ENCODE measurements around the gene NISCH. TPM values are rescaled to one million over a fixed set of nuclear protein-coding genes. Genes with fewer than 3 reads are reported as not detected.
"Not testable (repeated sequence)": the region's sequence is repeated elsewhere in the genome, so short reads cannot be mapped to it uniquely, and the experiment has no call there.

Gene NISCH
- total RNA-seq, 1 experiment from 2014 or later: 8.1 TPM

DNA sequence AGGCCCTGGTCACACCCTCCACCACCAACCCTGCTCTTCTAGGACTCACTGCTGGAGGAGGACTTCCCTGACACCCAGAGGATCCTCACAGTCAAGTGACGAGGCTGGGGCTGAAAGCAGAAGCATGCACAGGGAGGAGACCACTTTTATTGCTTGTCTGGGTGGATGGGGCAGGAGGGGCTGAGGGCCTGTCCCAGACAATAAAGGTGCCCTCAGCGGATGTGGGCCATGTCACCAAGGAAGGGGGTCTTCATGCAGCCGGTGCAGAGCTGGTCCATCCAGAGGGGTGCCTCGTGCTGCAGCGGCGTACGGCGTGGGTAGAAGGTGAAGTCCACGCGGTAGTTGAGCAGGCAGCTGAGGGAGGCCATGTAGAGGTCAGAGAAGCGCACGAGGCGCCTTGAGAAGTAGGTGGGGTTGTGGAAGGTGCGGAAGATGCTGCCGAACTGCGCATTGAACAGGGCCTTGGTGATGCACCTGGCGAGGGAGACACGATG is 68.9 kb downstream of the NISCH start:
- peaks cover 8% of the 10 kb centered on the region for H3K36me3 ChIP-seq
- no peak for DNase-seq

DNA sequence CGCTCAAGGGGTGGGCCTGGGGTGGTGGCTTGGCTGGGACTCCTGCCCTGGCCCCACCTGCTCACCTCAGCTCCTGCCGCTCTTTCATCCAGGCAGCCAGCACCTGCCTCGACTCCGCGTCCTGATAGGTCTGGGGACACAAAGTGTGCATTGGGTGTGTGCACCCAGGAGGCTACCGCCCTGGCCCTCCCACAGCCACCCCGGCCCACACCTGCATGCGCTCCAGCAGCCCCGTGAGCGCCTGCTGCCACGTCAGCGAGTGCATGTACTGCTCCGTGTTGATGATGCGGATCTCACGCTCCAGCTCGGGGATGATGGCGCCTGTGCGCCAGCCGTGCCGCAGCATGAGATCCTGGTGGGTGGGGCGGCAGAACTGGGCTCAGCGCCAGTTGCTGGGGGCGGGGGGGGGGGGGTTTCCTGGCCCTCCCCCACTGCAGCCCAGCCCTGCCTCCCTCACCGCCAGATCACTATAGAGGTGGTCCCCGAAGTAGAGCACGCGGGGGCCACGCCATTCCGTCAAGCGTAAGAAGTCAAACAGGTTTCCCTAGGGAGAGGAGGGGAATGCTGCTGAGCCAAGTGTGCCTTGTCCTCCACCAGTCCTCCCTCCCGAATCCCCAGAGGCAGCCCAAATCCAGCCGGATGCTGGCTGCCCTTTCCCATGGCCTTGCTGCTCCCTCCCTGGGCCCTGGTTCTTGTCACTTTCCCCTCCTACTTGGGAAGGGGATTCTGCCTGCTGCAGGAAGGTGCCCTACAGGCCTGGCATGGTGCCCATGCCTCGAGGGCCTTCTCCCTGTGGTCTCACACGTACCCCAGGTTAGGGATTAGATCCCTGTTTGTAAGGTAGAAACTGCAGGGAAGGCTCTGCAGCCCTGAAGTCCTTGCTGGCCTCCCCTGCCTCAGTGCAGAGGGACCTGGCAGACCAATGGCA is 69.6 kb downstream of the NISCH start:
- DNase-seq: no peak
- no peaks in the 10 kb centered on the region for H3K9me3 ChIP-seq
- no peaks in the 10 kb centered on the region for H3K27me3 ChIP-seq
- peaks cover 8% of the 10 kb centered on the region for H3K36me3 ChIP-seq
- H3K4me3 ChIP-seq: no peak overlapping the region

More for the DNA sequence above, 68.9 kb downstream of the NISCH start:
- Histone ChIP-seq H3K27me3 (no peaks in the 10 kb centered on the region), H3K9me3 (no peaks in the 10 kb centered on the region), H3K4me3 (no peak overlapping the region)

DNA sequence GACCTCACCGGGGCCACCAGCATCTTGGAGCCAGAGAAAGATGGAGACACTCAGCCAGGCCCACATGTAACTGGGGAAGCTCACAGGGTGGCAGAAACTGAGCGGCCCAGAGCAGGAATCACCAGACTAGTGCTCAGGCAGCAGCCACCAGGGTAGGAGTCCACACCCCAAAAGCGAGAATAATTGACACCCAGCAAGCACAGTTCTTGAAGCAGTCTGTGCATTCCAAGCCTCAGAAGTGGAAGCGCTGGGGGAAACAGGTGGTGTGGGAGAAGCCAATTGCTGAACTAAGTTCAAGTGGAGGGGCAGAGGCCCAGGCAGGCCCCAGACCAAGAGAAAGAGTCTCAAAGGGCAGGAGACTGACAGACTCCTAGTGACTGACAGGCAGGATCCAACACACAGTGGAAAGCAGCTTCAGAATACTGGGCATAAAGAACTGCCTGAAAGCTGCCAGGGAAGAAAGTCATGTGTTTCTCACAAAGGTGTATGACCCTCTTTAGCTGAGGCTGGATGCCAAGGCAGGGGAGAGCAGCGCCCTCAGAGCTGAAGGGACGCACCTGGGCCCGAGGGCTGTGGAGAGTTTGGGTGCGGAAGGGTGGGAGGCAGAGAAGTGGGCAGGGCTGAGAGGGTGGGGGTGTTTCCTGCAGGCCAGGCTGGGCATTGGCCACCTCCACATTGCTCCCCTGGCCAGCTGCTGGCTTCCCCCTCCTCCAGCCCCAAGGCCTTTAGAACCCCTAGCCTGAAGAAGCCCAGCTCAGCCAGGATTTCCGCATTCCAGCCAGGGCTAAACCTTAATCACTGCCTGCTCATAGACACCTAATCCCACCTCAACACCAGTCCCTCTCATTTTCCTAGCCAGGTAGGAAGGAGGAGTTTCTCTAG is 70.5 kb downstream of the NISCH start:
- no peak overlapping the region for H3K4me3 ChIP-seq
- no peak for DNase-seq
- no peaks in the 10 kb centered on the region for H3K9me3 ChIP-seq
- H3K27me3 ChIP-seq: no peaks in the 10 kb centered on the region
- H3K36me3 ChIP-seq: peaks cover 8% of the 10 kb centered on the region

DNA sequence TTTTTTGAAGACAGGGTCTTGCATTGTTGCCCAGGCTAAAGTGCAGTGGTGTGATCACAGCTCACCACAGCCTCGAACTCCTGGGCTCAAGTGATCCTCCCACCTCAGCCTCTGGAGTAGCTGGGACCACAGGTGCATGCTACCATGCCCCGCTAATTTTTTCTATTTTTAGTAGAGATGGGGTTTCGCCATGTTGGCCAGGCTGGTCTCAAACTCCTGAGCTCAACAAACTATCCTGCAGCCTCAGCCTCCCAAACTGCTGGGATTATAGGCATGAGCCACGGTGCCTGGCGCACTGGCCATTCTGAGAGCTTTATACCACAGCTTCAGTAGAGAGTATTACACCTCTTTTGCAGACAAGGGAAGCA is 71.3 kb downstream of the NISCH start:
- H3K4me3 ChIP-seq, H3K27me3 ChIP-seq, DNase-seq, H3K36me3 ChIP-seq, H3K9me3 ChIP-seq: not testable (repeated sequence)

DNA sequence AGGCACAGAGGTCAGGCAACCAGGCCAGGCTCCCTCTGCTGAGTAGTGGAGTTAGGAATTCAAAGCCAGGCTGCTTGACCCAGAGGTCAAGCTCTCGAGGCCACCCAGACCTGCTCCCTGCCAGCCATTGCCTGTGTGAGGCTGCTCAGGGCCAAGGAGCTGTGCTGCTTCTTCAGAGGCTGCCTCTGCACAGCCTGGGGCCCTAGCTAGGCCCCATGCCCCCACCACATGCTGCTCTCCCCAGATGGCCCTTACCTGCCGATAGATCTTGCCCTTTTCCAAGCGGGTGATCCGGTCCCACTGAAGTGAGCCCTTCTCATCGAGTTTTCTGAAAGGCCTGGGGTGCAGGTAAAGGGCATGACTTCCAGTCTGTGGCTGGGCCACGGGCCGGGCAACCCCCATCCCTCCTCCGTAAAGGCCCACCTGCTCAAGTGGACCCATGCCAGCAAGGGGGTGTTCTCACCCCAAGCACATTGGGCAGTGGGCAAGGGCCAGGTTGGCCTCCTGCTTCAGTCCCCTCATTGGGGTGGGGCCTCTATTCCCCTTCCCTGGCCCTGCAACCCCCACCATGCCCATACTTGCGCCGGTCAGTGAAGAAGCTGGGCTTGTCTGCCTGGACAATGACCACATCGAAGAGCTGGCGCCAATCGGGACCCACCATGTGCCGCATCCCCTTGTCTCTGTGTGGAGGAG is 71.8 kb downstream of the NISCH start:
- no peak overlapping the region for H3K4me3 ChIP-seq
- peak; percentile 52 for DNase-seq
- no peaks in the 10 kb centered on the region for H3K27me3 ChIP-seq
- peaks cover 8% of the 10 kb centered on the region for H3K36me3 ChIP-seq
- H3K9me3 ChIP-seq: no peaks in the 10 kb centered on the region

DNA sequence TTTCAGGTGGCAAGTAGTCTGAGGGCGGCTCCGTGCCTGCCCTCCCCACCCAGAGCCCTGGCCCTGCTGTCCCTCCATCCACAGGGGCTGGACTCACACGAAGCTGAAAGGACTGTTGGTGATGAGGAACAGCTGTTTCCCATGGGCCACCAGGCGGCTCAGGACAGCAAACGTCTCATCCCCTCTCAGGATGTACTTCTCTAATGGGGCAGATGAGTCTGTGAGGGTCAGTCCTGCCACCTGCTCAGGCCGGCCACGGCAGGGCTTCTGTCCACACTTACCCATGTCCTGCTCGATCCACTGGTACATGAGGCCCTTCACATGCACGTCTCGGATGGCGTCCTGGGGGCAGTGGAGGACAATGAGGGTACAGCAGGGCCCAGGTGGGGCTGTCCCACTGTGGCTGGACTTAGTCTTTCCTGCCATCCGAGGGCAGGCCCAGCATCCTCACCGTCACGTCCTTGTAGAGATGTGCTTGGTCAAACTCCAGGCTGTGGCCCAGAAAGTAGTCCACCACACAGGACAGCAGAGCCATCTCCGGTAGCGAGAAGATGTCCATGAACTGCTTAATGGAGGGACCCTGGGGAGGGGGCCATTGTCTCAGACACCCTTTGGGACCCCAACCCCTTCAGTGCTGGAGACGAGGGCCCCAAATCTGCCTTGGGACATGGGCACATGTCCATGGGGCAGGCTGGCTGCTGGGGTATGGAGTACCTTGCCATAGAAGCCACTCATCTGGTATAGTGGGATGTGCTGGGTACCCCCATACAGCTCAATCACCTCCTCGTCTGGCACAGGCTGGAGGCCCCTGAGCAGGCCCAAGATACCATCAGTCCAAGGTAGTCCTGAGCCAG is 72.6 kb downstream of the NISCH start:
- DNase-seq: no peak
- H3K27me3 ChIP-seq: no peaks in the 10 kb centered on the region
- H3K36me3 ChIP-seq: peaks cover 8% of the 10 kb centered on the region
- H3K4me3 ChIP-seq: no peak overlapping the region
- H3K9me3 ChIP-seq: no peaks in the 10 kb centered on the region

DNA sequence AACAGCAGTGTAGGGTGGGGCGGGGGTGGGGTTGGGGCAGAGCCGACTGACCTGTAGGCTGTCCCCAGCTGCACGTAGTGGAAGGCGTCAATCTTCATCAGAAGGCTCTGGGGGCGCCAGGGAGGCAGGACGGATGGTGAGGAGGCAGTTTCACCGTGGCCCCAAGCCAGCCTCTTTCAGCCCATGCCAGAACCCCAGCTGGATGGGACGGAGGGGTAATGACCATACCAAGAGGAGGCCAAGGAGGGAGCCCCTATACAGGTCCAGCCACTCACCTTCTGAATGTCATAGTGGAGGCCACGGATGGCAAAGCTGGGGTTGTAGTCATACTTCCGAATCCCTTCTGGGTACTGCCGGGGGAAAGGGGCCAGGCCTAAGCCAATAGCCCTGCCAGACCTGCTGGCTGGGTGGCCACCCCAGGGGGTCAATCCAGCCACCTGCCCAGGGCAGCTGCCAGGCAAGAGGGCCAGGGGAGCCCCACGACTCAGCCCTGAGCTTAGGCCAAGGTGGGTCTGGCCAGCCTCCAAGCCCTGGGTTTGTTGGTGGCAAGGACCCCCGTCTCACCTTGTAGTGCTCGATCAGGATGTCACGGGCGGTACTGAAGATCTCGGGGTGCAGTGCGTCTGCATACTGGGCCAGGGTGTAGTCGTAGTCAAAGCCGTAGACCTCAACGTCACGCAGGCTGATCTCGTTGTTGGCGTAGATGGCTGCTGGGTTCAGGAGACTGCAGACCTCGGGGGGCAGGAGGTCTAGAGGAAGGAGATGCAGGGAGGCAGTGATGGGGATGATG is 73.4 kb downstream of the NISCH start:
- DNase-seq: no peak
- Histone ChIP-seq H3K4me3 (no peak overlapping the region), H3K36me3 (peaks cover 8% of the 10 kb centered on the region), H3K27me3 (no peaks in the 10 kb centered on the region), H3K9me3 (no peaks in the 10 kb centered on the region)

DNA sequence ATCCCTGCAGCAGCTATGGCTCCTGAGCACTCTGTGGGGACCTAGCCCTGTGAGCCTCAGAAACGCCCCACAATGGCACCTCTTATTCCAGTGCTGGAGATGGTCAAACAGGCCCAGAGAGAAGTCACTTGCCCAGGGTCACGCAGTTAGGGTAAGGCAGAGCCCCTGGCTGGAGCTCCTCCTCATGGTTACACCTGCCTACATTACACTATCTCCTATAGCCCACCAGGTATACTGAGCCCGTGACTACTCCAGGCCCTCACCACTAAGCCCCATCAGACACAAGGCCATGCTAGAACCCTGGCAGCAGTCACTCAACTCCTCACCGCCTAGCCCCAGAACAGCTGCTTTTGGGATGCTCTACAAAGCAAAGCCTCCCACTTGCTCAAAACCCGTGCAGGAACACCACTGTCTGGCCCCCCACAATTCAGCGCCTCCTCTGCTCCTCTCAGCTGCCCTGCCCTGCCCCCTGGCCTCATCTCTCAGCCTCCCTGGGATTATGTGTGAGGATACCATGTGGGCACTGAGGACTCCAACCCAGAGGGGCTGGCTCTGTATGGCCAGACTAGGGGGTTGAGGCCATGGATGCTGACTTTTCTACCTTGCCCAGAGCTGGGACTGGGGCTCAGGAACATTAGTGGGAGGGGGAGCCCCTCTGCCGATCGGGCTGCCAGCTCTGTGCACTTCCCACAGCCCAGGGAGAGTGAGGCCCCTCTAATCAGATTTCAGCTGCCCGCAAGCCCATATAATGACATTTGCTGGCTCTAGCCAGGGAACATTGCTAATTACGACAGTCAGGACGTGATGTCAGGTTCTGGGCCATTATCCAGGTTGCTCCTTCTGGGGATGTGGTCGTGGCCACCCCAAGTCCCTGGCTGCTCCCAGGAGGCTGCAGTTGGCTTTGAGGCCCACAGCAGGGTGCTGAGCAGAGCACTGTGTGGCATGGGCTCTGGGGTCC is 74.3 kb downstream of the NISCH start:
- DNase-seq: no peak
- H3K27me3 ChIP-seq: no peaks in the 10 kb centered on the region
- no peaks in the 10 kb centered on the region for H3K9me3 ChIP-seq
- H3K36me3 ChIP-seq: peaks cover 8% of the 10 kb centered on the region
- H3K4me3 ChIP-seq: no peak overlapping the region

DNA sequence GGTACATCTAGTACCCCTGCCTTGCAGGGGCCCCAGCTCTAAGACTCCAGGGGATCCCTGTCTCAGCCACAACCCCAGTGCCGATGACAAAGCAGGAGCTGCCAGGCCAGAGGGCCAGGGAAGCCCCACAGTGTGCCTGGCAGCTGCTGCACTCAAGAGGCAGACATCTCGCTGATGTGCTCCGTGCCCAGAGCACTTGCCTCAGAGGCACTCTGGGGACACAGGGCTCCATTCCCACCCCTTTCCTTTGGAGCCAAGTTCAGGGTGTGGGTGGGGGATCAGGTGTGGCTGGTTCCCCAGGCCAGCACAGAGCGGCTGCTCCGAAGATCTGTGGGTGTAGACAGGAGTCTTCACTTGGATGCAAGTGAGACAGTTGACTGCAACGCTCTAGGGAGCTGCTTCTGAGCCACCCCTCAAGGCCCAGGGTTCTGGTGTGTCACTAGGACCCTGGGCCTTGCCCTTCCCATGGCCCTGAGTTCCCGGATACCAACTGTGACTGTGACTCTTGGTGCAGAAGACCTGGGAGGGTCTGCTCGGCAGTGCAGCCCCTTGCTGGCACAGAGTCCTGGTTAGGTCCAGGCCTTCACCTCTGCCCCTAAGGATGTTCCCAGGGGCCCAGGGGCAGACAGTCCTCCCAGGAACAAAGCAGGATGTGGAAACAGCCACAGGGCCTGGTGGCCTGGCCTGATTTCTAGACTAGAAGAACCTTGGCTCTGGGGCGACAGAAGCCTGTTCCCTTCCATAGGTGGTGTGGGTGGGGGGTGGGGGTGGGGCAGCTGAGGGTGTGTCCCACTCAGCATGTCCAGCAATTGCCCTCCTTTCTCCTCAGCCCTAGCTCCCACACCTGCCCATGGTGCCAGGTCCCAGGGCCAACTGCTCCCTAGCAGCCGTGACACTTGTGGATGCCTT is 75.8 kb downstream of the NISCH start:
- peaks cover 8% of the 10 kb centered on the region for H3K36me3 ChIP-seq
- no peaks in the 10 kb centered on the region for H3K27me3 ChIP-seq
- no peak overlapping the region for H3K4me3 ChIP-seq
- no peaks in the 10 kb centered on the region for H3K9me3 ChIP-seq
- DNase-seq: no peak

DNA sequence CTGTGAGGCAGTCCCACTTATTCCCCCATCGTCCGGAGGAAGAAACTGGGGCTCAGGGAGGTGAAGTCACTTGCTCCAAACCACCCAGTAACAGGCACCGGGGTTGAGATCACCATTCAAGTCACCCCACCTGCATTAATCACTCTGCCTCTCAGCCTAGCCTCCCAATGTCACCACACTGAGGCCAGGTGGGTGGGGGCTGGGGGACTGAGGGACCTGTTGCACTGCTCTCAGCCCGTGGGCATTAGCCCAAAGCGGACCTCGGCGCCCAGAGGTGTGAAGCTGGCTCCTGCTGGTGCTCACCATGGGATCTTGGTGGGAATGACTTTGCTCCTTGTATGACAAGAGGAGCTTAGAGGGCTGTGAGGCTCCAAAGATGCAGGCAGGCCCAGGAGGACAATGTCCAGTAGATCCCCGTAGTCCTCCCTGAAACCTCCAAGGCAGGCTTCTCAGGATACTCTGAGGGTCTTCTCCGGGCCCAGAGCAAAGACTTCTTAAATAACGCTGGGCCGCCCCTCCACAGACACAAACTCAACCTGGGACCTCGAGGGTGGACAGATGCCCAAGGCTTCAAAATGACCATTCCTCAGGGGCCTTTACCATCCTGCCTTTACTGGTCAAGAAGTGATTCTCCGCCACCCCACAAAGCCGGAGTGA is 76.6 kb downstream of the NISCH start:
- H3K27me3 ChIP-seq: no peaks in the 10 kb centered on the region
- H3K36me3 ChIP-seq: peaks cover 8% of the 10 kb centered on the region
- no peak overlapping the region; the same call in 1 of the 2 replicates for H3K4me3 ChIP-seq
- DNase-seq: no peak
- H3K9me3 ChIP-seq: no peaks in the 10 kb centered on the region

DNA sequence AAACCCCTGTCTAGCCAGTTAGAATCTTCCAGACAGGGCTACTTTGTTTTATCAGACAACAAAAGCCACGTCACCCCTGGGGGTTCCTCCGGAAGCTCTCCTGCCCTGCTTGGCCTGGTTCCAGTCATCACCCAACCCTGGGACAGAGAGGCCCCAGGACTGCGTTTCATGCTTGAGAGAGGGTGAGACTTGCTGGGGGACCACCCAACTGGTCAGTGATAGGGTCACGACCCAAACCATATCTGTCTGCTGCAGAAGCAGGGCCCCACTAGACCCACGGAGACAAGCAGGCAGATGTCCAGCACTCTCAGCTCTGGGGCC is 77.1 kb downstream of the NISCH start:
- no peaks in the 10 kb centered on the region for H3K9me3 ChIP-seq
- peak overlapping the region; percentile 60 for H3K4me3 ChIP-seq
- peaks cover 8% of the 10 kb centered on the region for H3K36me3 ChIP-seq
- no peaks in the 10 kb centered on the region for H3K27me3 ChIP-seq
- DNase-seq: no peak

DNA sequence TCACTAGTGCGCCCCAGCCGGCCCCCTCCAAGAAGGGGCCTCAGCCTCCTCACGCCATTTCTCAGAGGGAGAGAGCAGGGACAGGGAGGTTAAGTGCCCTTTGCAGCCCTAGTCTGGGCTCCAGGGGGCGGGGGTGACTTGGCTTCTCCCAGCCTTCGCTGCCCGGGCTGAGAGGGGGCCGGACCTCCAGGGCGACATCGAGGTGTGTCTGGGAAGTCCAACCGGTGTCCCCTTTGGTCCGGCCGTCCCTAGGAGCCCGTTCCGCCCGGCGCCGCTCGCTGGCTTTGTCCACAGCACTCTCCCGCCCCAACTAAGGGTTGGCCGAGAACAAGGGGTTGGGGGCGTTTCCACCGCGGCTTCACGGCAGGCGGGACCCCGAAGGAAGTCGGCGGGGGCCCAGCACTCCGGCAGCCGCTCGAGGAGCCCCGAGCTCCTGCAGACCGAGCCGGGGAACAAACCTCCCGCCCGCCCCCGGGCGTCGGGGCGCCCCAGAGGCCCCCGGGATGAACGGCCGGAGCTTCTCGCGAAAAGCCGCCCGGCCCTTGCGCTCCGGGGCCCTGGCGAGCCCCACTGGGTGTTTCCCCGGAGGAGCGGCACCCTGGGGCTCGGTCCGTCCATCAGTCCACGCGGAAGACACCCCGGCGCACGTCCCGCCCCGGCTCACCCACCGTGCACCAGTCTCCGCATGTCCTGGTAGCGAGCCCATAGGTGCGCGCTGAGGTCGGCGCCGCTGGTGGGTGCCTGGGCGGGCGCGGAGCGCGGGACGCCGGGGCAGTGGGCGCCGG is 77.6 kb downstream of the NISCH start:
- H3K9me3 ChIP-seq: no peaks in the 10 kb centered on the region
- H3K4me3 ChIP-seq: peak overlapping the region; percentile 60
- DNase-seq: no peak
- H3K27me3 ChIP-seq: no peaks in the 10 kb centered on the region
- H3K36me3 ChIP-seq: peaks cover 6% of the 10 kb centered on the region
